Osteoblast (primary cell): ENCODE data around the gene COQ8B. TPM values are rescaled to one million over a fixed set of nuclear protein-coding genes. Genes with fewer than 3 reads are reported as not detected.

ENCODE experiments used
- DNase-seq: peaks from one replicate; pipeline ENCODE4 v3.0.0; 2011; ENCODE audit warnings: low spot score, mixed read lengths; ENCODE audit not compliant: insufficient read length; ENCODE audit errors: missing footprints
- H2AFZ ChIP-seq: 2 replicates; pipeline ENCODE4 v1.6.0; 2011; ENCODE audit warnings: mild to moderate bottlenecking, low read length
- H3K27ac ChIP-seq: 2 replicates; pipeline ENCODE4 v1.5.1; 2011; ENCODE audit warnings: mild to moderate bottlenecking, low read depth, low read length, moderate library complexity
- H3K27me3 ChIP-seq: 2 replicates; pipeline ENCODE4 v1.6.0; 2012; ENCODE audit warnings: mild to moderate bottlenecking, control low read depth, inconsistent platforms, low read length, moderate library complexity; ENCODE audit not compliant: insufficient read depth
- H3K36me3 ChIP-seq: 2 replicates; pipeline ENCODE4 v1.5.1; 2011; ENCODE audit warnings: mild to moderate bottlenecking, low read length, control low read depth, moderate library complexity; ENCODE audit not compliant: insufficient read depth
- H3K4me1 ChIP-seq: 2 replicates; pipeline ENCODE4 v1.5.1; 2011; ENCODE audit warnings: mild to moderate bottlenecking, low read length, control low read depth, moderate library complexity; ENCODE audit not compliant: insufficient read depth
- H3K4me2 ChIP-seq: 2 replicates; pipeline ENCODE4 v1.6.0; 2011; ENCODE audit warnings: mild to moderate bottlenecking, low read length; ENCODE audit not compliant: insufficient read depth
- H3K4me3 ChIP-seq: fragments of 200-600 bp; sonication (generic); 3 replicates; pipeline ENCODE4 v1.5.1; 2012; ENCODE audit warnings: mild to moderate bottlenecking, low read length, inconsistent platforms; ENCODE audit not compliant: insufficient read depth
- H3K79me2 ChIP-seq: 2 replicates; pipeline ENCODE4 v1.6.0; 2012; ENCODE audit warnings: mild to moderate bottlenecking, low read length, control low read depth, inconsistent platforms; ENCODE audit not compliant: insufficient read depth
- H3K9me3 ChIP-seq: 2 replicates; pipeline ENCODE4 v1.5.1; 2011; ENCODE audit warnings: low read depth, low read length, control low read depth
- H4K20me1 ChIP-seq: 2 replicates; pipeline ENCODE4 v1.6.0; 2012; ENCODE audit warnings: mild to moderate bottlenecking, low read length, control low read depth; ENCODE audit not compliant: insufficient read depth
- CTCF ChIP-seq: IDR thresholded peaks from 2 replicates; pipeline ENCODE4 v1.5.1; 2011; ENCODE audit warnings: mild to moderate bottlenecking, low read depth, low read length, moderate library complexity; ENCODE audit errors: extremely low read depth
- total RNA-seq: library from RNA; depleted of rRNA; stranded (reverse); fragments of >200 nt; gene quantifications from 2 replicates; pipeline ENCODE4 v1.2.3, GENCODE V29; 2012

The COQ8B gene
- total RNA-seq, 1 donor, result 32.9 TPM

- Histone ChIP-seq H3K9me3 (no peaks in the 10 kb centered on the region), H2AFZ (no peak overlapping the region), H3K36me3 (peaks cover 65% of the 10 kb centered on the region), H3K27ac (no peak overlapping the region), H3K27me3 (no peaks in the 10 kb centered on the region), H3K4me1 (peaks cover 18% of the 10 kb centered on the region), H4K20me1 (peaks cover 57% of the 10 kb centered on the region), H3K4me2 (no peak overlapping the region), H3K79me2 (peaks cover 30% of the 10 kb centered on the region), H3K4me3 (no peak overlapping the region)
- DNase-seq, result peak; percentile 51
- TF ChIP-seq CTCF, result no peak
These were observed 32.4 kb downstream of the COQ8B start for GRCh38 chr19:40684280-40684679.

GRCh38 chr19:40683437-40683836 lies 33.2 kb downstream of the COQ8B start:
- no peak for TF ChIP-seq CTCF
- H3K36me3 ChIP-seq, result peaks cover 73% of the 10 kb centered on the region
- H4K20me1 ChIP-seq, result peaks cover 49% of the 10 kb centered on the region

GRCh38 chr19:40682431-40682964 lies 34.2 kb downstream of the COQ8B start:
- Histone ChIP-seq H3K36me3 (peaks cover 82% of the 10 kb centered on the region), H3K79me2 (peaks cover 13% of the 10 kb centered on the region), H3K27ac (no peak overlapping the region), H3K4me1 (no peaks in the 10 kb centered on the region), H2AFZ (no peak overlapping the region), H3K27me3 (no peaks in the 10 kb centered on the region), H3K4me3 (no peak overlapping the region), H3K4me2 (no peak overlapping the region), H3K9me3 (no peaks in the 10 kb centered on the region), H4K20me1 (peaks cover 40% of the 10 kb centered on the region)
- peak; percentile 57 for DNase-seq
- no peak for TF ChIP-seq CTCF

More at GRCh38 chr19:40683437-40683836, 33.2 kb downstream of the COQ8B start:
- Histone ChIP-seq H3K27me3 (no peaks in the 10 kb centered on the region), H2AFZ (no peak overlapping the region), H3K4me3 (no peak overlapping the region), H3K4me1 (peaks cover 9% of the 10 kb centered on the region), H3K79me2 (peaks cover 22% of the 10 kb centered on the region), H3K9me3 (no peaks in the 10 kb centered on the region), H3K27ac (no peak overlapping the region), H3K4me2 (no peak overlapping the region)
- DNase-seq, result peak; percentile 39

- no peaks in the 10 kb centered on the region for H3K4me1 ChIP-seq
- H3K9me3 ChIP-seq, result no peaks in the 10 kb centered on the region
- H3K27me3 ChIP-seq, result no peaks in the 10 kb centered on the region
- H3K4me3 ChIP-seq, result no peak overlapping the region
- no peak for DNase-seq
- peaks cover 88% of the 10 kb centered on the region for H3K36me3 ChIP-seq
- no peak overlapping the region for H3K27ac ChIP-seq
- H3K4me2 ChIP-seq, result no peak overlapping the region
- H3K79me2 ChIP-seq, result peaks cover 7% of the 10 kb centered on the region
- no peak for TF ChIP-seq CTCF
- no peak overlapping the region for H2AFZ ChIP-seq
- H4K20me1 ChIP-seq, result peaks cover 29% of the 10 kb centered on the region
These were observed 35.6 kb downstream of the COQ8B start for GRCh38 chr19:40681039-40681438.
